GM12864 (cell line): ENCODE measurements around the gene RAB17.
A peak's percentile ranks its signal among the peaks of the same experiment; 100 is the strongest.

Experiments used
- DNase-seq: peaks from one replicate; pipeline ENCODE4 v3.0.0-alpha.2; 2011; ENCODE audit warnings: low read depth
- H3K4me3 ChIP-seq: 2 replicates; pipeline ENCODE4 v1.5.1; 2011; ENCODE audit warnings: mild to moderate bottlenecking, low read depth, low read length, control low read depth
- CTCF ChIP-seq: IDR thresholded peaks from 2 replicates; pipeline ENCODE4 v1.5.1; 2011; ENCODE audit warnings: low read depth, mild to moderate bottlenecking, moderate library complexity, low read length, control low read depth, inconsistent platforms; ENCODE audit errors: missing control alignments

Gene RAB17

GRCh38 chr2:237628247-237629187 is 38.0 kb upstream of the RAB17 start:
- no peak overlapping the region for H3K4me3 ChIP-seq
- no peak for DNase-seq

GRCh38 chr2:237627441-237628246 is 37.1 kb upstream of the RAB17 start, which contains the start of gene LRRFIP1:
TSS of gene LRRFIP1 (plus strand) at chr2:237627587. CDS start at chr2:237627645, 58 bp downstream.
- no peak for DNase-seq
- H3K4me3 ChIP-seq = no peak within 1 kb of the TSS
- TF ChIP-seq CTCF = no peak

More at GRCh38 chr2:237628247-237629187, 38.0 kb upstream of the RAB17 start:
- TF ChIP-seq CTCF = no peak

- TF ChIP-seq CTCF = no peak
- DNase-seq = no peak
- no peak overlapping the region for H3K4me3 ChIP-seq
Observed at GRCh38 chr2:237626813-237627440, 36.4 kb upstream of the RAB17 start.

- H3K4me3 ChIP-seq = no peak overlapping the region
- TF ChIP-seq CTCF = no peak
- DNase-seq = no peak
Observed at GRCh38 chr2:237625777-237626176, 35.2 kb upstream of the RAB17 start.

GRCh38 chr2:237625216-237625705 is 34.7 kb upstream of the RAB17 start:
- H3K4me3 ChIP-seq = no peak overlapping the region
- no peak for TF ChIP-seq CTCF
- DNase-seq = no peak

- TF ChIP-seq CTCF = peak; percentile 38
Observed at GRCh38 chr2:237624565-237624964, 34.0 kb upstream of the RAB17 start.

More at GRCh38 chr2:237624565-237624964, 34.0 kb upstream of the RAB17 start:
- DNase-seq = no peak
- H3K4me3 ChIP-seq = no peak overlapping the region
